ENCODE measurements around the gene MAP2K6. TPM values are rescaled to one million over a fixed set of nuclear protein-coding genes. Genes with fewer than 3 reads are reported as not detected.

The MAP2K6 gene
- total RNA-seq, 2 experiments from 2014 or later, result 10.3 to 27.6 TPM

DNA sequence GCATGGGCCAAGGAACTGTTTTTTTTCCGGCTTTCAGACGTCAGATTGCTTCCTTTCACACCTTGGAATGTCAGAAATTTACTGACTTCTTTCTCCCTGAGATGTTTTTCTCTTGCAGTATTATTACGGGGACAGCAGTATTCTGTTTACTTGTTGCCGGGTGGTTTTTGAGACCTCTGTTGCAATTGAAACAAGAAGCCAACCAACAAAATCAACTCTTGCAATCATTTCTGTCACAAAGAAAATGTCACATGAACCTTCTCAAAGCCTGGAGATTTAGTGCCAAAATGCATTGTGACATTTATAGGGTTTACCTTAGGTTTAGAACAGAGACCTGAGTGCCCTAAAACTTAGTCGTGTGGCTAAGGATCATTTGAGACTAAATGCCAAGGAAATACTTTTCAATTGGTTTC, 174.3 kb downstream of the MAP2K6 start:
- no peaks in the 10 kb centered on the region for H3K9me2 ChIP-seq (ENCODE audit: insufficient read depth, low read length)
- DNase-seq (ENCODE audit: low spot score), result no peak
- no peak overlapping the region for H3K27ac ChIP-seq (ENCODE audit: low read depth, low read length, poor library complexity, severe bottlenecking)
- no peaks in the 10 kb centered on the region for H3K36me3 ChIP-seq (ENCODE audit: insufficient read depth, low read length)
- no peak overlapping the region for H3K4me2 ChIP-seq (ENCODE audit: low read length)
- TF ChIP-seq, protein P1, sequence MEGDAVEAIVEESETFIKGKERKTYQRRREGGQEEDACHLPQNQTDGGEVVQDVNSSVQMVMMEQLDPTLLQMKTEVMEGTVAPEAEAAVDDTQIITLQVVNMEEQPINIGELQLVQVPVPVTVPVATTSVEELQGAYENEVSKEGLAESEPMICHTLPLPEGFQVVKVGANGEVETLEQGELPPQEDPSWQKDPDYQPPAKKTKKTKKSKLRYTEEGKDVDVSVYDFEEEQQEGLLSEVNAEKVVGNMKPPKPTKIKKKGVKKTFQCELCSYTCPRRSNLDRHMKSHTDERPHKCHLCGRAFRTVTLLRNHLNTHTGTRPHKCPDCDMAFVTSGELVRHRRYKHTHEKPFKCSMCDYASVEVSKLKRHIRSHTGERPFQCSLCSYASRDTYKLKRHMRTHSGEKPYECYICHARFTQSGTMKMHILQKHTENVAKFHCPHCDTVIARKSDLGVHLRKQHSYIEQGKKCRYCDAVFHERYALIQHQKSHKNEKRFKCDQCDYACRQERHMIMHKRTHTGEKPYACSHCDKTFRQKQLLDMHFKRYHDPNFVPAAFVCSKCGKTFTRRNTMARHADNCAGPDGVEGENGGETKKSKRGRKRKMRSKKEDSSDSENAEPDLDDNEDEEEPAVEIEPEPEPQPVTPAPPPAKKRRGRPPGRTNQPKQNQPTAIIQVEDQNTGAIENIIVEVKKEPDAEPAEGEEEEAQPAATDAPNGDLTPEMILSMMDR (conservative IDR thresholded peaks at IDR 0.05; ENCODE audit: low read length), result no peak
- TF ChIP-seq EZH2phosphoT487 (IDR thresholded peaks at IDR 0.05; ENCODE audit: borderline replicate concordance, low read depth, low read length), result no peak
- intact Hi-C loops (cut with micrococcal nuclease; ENCODE audit: unreplicated experiment), result no loop called here
- BruUV-seq (replicated peaks), result no TSS peak
- POLR2A ChIA-PET, result interaction anchor here (0.6 to 2.8 kb wide), 7 partner anchors 10 to 131 kb away, joined by 3 to 9 read pairs (median 5); no protein-coding TSS in a partner anchor
- no peak overlapping the region for H3K4me3 ChIP-seq (ENCODE audit: low read depth, low read length, poor library complexity, severe bottlenecking)
- H4K20me1 ChIP-seq (ENCODE audit: insufficient read depth, low read length), result no peaks in the 10 kb centered on the region
- peaks cover 45% of the 10 kb centered on the region for H3K4me1 ChIP-seq (ENCODE audit: insufficient read depth, low read length, poor library complexity, severe bottlenecking)
- no peaks in the 10 kb centered on the region; the same call in 1 of the 2 replicates for H3K9me3 ChIP-seq (ENCODE audit: low read length)
- H3K79me2 ChIP-seq (ENCODE audit: insufficient read depth, low read depth, low read length), result no peaks in the 10 kb centered on the region
- CTCF ChIA-PET (ENCODE audit: unreplicated experiment), result no interaction called here
- 0 out of 2 replicates have a peak overlapping the region, but pooled peaks have one; percentile 0 for H2AFZ ChIP-seq (ENCODE audit: low read length)

DNA sequence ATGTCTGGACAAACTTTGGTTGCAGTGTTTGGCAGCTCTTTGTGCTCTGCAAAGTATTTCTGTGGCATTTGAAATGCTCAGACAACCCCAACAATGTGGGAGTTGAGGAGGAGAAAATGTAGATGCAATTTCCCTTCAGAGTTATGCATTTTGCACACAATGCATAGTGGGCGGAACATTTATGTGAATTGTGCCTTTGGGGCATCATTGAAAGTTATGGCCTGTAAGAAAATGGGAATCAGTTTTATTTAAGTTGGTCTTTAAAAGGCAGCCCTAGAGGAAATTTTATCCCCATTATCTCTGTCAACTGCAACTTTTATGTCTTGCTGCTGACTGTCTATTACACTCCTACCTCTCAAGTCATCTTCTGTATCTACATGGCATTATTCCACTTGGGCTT, 176.2 kb downstream of the MAP2K6 start:
- H3K79me2 ChIP-seq (ENCODE audit: insufficient read depth, low read depth, low read length), result no peaks in the 10 kb centered on the region
- no peaks in the 10 kb centered on the region for H3K9me2 ChIP-seq (ENCODE audit: insufficient read depth, low read length)
- TF ChIP-seq, protein P1 (conservative IDR thresholded peaks at IDR 0.05; ENCODE audit: low read length), result no peak
- no peak for TF ChIP-seq EZH2phosphoT487 (IDR thresholded peaks at IDR 0.05; ENCODE audit: borderline replicate concordance, low read depth, low read length)
- CTCF ChIA-PET (ENCODE audit: unreplicated experiment), result interaction anchor here (1.7 kb wide), 1 partner anchor 16 kb away, joined by 4 read pairs; no protein-coding TSS in a partner anchor
- no peaks in the 10 kb centered on the region for H3K36me3 ChIP-seq (ENCODE audit: insufficient read depth, low read length)
- no peak for DNase-seq (ENCODE audit: low spot score)
- H3K27ac ChIP-seq (ENCODE audit: low read depth, low read length, poor library complexity, severe bottlenecking), result no peak overlapping the region
- no peaks in the 10 kb centered on the region for H4K20me1 ChIP-seq (ENCODE audit: insufficient read depth, low read length)
- no peak overlapping the region for H2AFZ ChIP-seq (ENCODE audit: low read length)
- BruUV-seq (replicated peaks), result no TSS peak
- no peaks in the 10 kb centered on the region for H3K9me3 ChIP-seq (ENCODE audit: low read length)
- POLR2A ChIA-PET, result interaction anchor here (1.0 to 2.8 kb wide), 3 partner anchors 12 to 14 kb away, joined by 3 to 9 read pairs (median 5); no protein-coding TSS in a partner anchor
- no peak overlapping the region for H3K4me2 ChIP-seq (ENCODE audit: low read length)
- H3K4me1 ChIP-seq (ENCODE audit: insufficient read depth, low read length, poor library complexity, severe bottlenecking), result peaks cover 42% of the 10 kb centered on the region
- intact Hi-C loops (cut with micrococcal nuclease; ENCODE audit: unreplicated experiment), result no loop called here
- H3K4me3 ChIP-seq (ENCODE audit: low read depth, low read length, poor library complexity, severe bottlenecking), result no peak overlapping the region

DNA sequence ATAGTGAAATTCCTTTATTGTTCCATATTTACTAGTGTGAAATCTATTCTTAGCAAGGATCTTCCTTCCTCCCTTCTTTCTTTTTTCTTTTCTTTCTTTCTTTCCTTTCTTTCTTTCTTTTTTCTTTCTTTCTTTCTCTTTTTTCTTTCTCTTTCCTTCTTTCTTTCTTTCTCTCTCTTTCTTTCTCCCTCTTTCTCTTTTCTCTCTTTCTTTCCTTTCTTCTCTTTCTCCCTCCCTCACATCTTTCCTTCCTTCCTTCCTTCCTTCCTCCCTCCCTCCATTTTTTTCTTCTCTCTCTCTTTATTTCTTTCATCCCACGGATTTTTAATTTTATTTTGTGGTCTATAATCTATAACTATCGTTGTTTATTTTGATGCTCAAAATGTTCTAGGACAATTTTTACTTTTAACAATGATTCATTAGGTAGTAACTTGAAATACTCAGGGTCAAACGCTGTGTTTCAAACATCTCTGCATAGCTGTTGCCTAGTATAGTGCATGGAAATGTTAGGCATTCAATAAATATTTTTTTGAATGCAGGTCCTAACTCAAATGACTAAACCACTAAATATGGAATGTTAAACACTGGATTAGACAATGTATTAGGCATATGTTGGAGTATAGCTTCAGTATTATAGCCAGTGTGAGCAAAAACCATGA, 178.3 kb downstream of the MAP2K6 start:
- Histone ChIP-seq H3K4me1 (ENCODE audit: insufficient read depth, low read length, poor library complexity, severe bottlenecking) (peaks cover 27% of the 10 kb centered on the region), H3K4me3 (ENCODE audit: low read depth, low read length, poor library complexity, severe bottlenecking) (no peak overlapping the region), H3K9me2 (ENCODE audit: insufficient read depth, low read length) (no peaks in the 10 kb centered on the region), H3K79me2 (ENCODE audit: insufficient read depth, low read depth, low read length) (no peaks in the 10 kb centered on the region), H2AFZ (ENCODE audit: low read length) (no peak overlapping the region), H3K4me2 (ENCODE audit: low read length) (no peak overlapping the region), H3K27ac (ENCODE audit: low read depth, low read length, poor library complexity, severe bottlenecking) (no peak overlapping the region), H3K9me3 (ENCODE audit: low read length) (no peaks in the 10 kb centered on the region), H4K20me1 (ENCODE audit: insufficient read depth, low read length) (no peaks in the 10 kb centered on the region), H3K36me3 (ENCODE audit: insufficient read depth, low read length) (no peaks in the 10 kb centered on the region)
- no peak for DNase-seq (ENCODE audit: low spot score)
- ChIA-PET POLR2A (interaction anchor here (0.6 to 4.6 kb wide), 4 partner anchors 9 to 1379 kb away, joined by 3 to 34 read pairs (median 6); no protein-coding TSS in a partner anchor), CTCF (ENCODE audit: unreplicated experiment) (interaction anchor here (2.0 kb wide), 1 partner anchor 14 kb away, joined by 8 read pairs; no protein-coding TSS in a partner anchor)
- no peak for TF ChIP-seq EZH2phosphoT487 (IDR thresholded peaks at IDR 0.05; ENCODE audit: borderline replicate concordance, low read depth, low read length)
- TF ChIP-seq, protein P1 (conservative IDR thresholded peaks at IDR 0.05; ENCODE audit: low read length), result no peak
- no TSS peak for BruUV-seq (replicated peaks)
- intact Hi-C loops (cut with micrococcal nuclease; ENCODE audit: unreplicated experiment), result no loop called here

All from OCI-LY7 (cell line).